Stomach (tissue), 9 donors: ENCODE results near the gene SACS. TPM values are rescaled to one million over a fixed set of nuclear protein-coding genes. Genes with fewer than 3 reads are reported as not detected.

ENCODE experiments used
- DNase-seq, 2 donors: peaks; one replicate each; pipeline versions ENCODE4 v3.0.0 to v3.0.0-alpha.2; 2013 to 2019
- H3K27ac ChIP-seq, 5 donors: fragments of 200-600 bp in 4 of 5; sonication (generic) in 4 of 5; one replicate each; pipeline ENCODE4 v1.5.1; 2013 to 2019; ENCODE audit warnings: mild to moderate bottlenecking in 1 of 5, moderate library complexity in 1 of 5
- H3K27me3 ChIP-seq, 3 donors: fragments of 200-600 bp; sonication (generic); one replicate each; pipeline ENCODE4 v1.5.1; 2017 to 2019; ENCODE audit warnings: mixed run types in 1 of 3
- H3K36me3 ChIP-seq, 4 donors: fragments of 200-600 bp; sonication (generic); 1 replicate in 3 of 4; 2 replicates in 1 of 4; pipeline ENCODE4 v1.5.1; 2016 to 2019
- H3K4me1 ChIP-seq, 4 donors: fragments of 200-600 bp; sonication (generic); one replicate each; pipeline ENCODE4 v1.5.1; 2016 to 2019
- H3K4me3 ChIP-seq, 4 donors: fragments of 200-600 bp; sonication (generic) in 3 of 4; one replicate each; pipeline ENCODE4 v1.5.1; 2016 to 2019; ENCODE audit warnings: mild to moderate bottlenecking in 1 of 4
- H3K9me3 ChIP-seq, 4 donors: fragments of 200-600 bp; sonication (generic); one replicate each; pipeline ENCODE4 v1.5.1; 2016 to 2019
- CTCF ChIP-seq, 7 experiments: fragments of 450-650 bp in 4 of 7; fragments of 200-600 bp in 3 of 7; sonication (generic) in 3 of 7; IDR thresholded peaks; one replicate each; pipeline ENCODE4 v1.5.1; 2016 to 2019; ENCODE audit warnings: antibody characterized with exemption in 7 of 7, control low read depth in 2 of 7, mild to moderate bottlenecking in 1 of 7
- EP300 ChIP-seq: sonication (generic); formaldehyde crosslinking; IDR thresholded peaks from one replicate; pipeline ENCODE4 v1.6.1; 2017; ENCODE audit warnings: antibody characterized with exemption
- POLR2A ChIP-seq, 4 donors: fragments of 450-650 bp; IDR thresholded peaks; one replicate each; pipeline ENCODE4 v1.6.1; 2016; ENCODE audit warnings: antibody characterized with exemption in 4 of 4, control low read depth in 2 of 4, mild to moderate bottlenecking in 1 of 4, moderate library complexity in 1 of 4
- POLR2AphosphoS5 ChIP-seq, 3 donors: sonication (generic); formaldehyde crosslinking; IDR thresholded peaks; one replicate each; pipeline ENCODE4 v1.6.1; 2016; ENCODE audit warnings: antibody characterized with exemption in 3 of 3
- WGBS, 5 donors: extraction: QIAGEN DNeasy Blood & Tissue Kit in 3 of 5; methylation state at CpG; one replicate each; pipeline versions ENCODE4 v1.1.5 to v1.1.7; 2013 to 2018; 5-methylcytosine and 5-hydroxymethylcytosine counted together
- intact Hi-C: fragments of 100-400 bp; cut with DNase I; formaldehyde crosslinking; loops from one replicate; pipeline ENCODE4 v1.15.1; 2023; ENCODE audit warnings: low total_unique reads
- polyA plus RNA-seq, 3 donors: library from polyadenylated mRNA; stranded (reverse); fragments of 200-250 nt; gene quantifications; one replicate each; pipeline ENCODE4 v1.2.3, GENCODE V29; 2013
- total RNA-seq, 5 donors: library from RNA; depleted of rRNA; stranded (reverse); fragments of >200 nt; gene quantifications; one replicate each; pipeline versions ENCODE4 v1.1.0 to v1.2.3, GENCODE V29; 2014 to 2016
- donor health status: healthy with polysubstance abuse.
- donor health status: Bipolar disorder and iron deficiency.
- donor health status: healthy.

Gene SACS
- total and polyA plus RNA-seq, 8 donors = 1.1 to 34.0 (median 4.9) TPM

DNA sequence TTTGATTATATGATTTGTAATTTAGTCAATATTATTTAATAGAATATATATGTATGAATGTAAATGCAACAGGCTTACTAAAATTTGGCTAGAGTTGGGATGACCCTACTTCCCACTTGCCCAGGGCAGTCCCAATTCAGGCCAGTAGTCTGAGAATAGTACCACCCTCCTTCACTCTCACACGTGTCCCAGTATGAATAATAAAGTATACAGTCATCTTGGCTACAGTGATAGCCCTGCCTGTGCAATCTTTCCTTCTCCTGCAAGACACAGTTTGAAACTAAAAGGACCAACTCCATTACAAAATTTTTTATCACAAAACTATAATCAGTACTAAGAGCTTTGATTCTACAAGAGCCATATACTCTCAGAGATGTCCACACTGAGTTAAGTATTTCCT lies 76.2 kb downstream of the SACS start:
- Histone ChIP-seq H3K4me3 (no peak overlapping the region), H3K36me3 (peaks cover 8 to 78% (median 73%) of the 10 kb centered on the region in 4 donors), H3K27ac (no peak overlapping the region), H3K4me1 (no peaks in the 10 kb centered on the region), H3K27me3 (no peaks in the 10 kb centered on the region), H3K9me3 (no peaks in the 10 kb centered on the region)
- no peak for DNase-seq
- TF ChIP-seq POLR2AphosphoS5 (IDR thresholded peaks at IDR 0.05) (no peak), POLR2A (IDR thresholded peaks at IDR 0.05) (no peak), CTCF (IDR thresholded peaks at IDR 0.05) (no peak), EP300 (no peak)
- intact Hi-C loops = no loop called here
- WGBS, 5 donors = 50 to 86% (median 83%) methylated on average over 1 of the region's 1 CpG

DNA sequence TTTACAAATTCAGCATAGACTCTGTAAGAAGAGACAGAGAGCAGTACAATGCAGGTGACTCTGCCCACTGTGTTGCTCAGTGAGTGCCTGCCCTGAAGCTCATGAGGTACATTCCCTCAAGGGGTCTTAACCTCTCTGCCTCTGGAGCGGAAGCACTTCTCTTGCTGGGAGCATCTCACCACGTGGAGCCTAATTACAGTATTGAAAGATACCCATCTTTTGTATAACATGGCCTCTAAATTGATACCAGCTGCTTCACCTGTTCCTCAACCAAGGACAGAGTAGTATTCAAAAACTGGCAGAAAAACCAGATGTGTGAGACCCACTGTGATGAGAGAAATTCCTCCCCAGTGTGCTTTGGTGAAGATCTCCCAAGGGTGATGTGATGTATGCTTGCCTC lies 77.1 kb downstream of the SACS start:
- intact Hi-C loops = no loop called here
- H3K27ac ChIP-seq = no peak overlapping the region
- 75 to 91% (median 86%) methylated on average over 2 of the region's 2 CpGs for WGBS, 5 donors

DNA sequence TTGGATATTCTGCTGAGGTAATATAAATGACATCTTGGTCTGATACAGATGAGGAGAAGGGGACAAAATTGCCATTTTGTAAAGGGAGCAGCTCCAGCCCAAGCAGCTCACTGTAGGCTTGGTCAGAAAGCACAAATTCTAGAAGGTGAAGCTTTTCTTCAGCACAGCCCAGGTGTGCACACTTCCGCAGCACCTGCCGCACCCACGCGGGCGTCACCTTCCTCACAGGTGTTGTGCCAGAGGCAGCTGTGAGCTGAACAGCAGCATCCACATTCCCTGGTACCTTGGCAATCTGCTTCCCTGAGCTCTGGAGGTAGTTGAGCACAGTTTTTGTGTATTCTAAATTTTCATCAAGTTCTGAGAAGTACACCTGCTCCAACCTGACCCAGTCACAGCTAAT lies 79.0 kb downstream of the SACS start:
- no peak for TF ChIP-seq EP300
- no peak for TF ChIP-seq POLR2A (IDR thresholded peaks at IDR 0.05)
- no peak for TF ChIP-seq CTCF (IDR thresholded peaks at IDR 0.05)
- TF ChIP-seq POLR2AphosphoS5 (IDR thresholded peaks at IDR 0.05) = no peak
- Histone ChIP-seq H3K9me3 (no peaks in the 10 kb centered on the region), H3K4me3 (no peak overlapping the region), H3K27ac (no peak overlapping the region), H3K27me3 (no peaks in the 10 kb centered on the region), H3K4me1 (no peaks in the 10 kb centered on the region), H3K36me3 (peaks cover 8 to 74% (median 62%) of the 10 kb centered on the region in 4 donors)
- 85 to 96% (median 92%) methylated on average over 5 of the region's 5 CpGs for WGBS, 5 donors
- DNase-seq = no peak
- intact Hi-C loops = no loop called here

More for the DNA sequence above, 77.1 kb downstream of the SACS start:
- no peak for TF ChIP-seq POLR2A (IDR thresholded peaks at IDR 0.05)
- TF ChIP-seq POLR2AphosphoS5 (IDR thresholded peaks at IDR 0.05) = no peak
- TF ChIP-seq EP300 = no peak
- no peak for TF ChIP-seq CTCF (IDR thresholded peaks at IDR 0.05)
- H3K9me3 ChIP-seq = no peaks in the 10 kb centered on the region
- no peak overlapping the region for H3K4me3 ChIP-seq
- peaks cover 8 to 74% (median 66%) of the 10 kb centered on the region in 4 donors for H3K36me3 ChIP-seq
- no peaks in the 10 kb centered on the region for H3K4me1 ChIP-seq
- no peaks in the 10 kb centered on the region for H3K27me3 ChIP-seq
- no peak for DNase-seq

DNA sequence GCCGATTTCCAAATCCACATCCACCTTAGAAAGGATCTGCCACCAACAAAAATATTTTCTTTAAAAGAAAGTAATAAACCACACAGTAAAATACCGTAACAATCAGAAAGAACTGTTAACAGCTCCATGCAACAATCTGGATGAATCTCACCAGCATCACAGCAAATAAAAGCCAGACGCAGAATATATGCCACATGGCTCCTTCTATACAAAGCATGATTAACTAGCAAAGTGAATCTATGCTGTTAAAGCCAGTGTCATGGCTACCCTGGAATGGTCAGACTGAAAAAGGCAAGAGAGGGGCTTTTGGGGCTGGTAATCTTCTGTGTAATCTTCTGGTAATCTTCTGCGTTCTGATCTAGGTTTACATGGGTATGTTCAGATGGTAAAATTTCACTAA lies 81.3 kb downstream of the SACS start:
- intact Hi-C loops = no loop called here
- H3K36me3 ChIP-seq = peaks cover 8 to 76% (median 49%) of the 10 kb centered on the region in 4 donors

More for the DNA sequence above, 81.3 kb downstream of the SACS start:
- peak in 1 of 2 donors; percentile 12 for DNase-seq
- WGBS, 5 donors = 65 to 83% (median 74%) methylated on average over 4 of the region's 4 CpGs
- no peak overlapping the region for H3K27ac ChIP-seq
- peaks cover 0 to 8% (median 3%) of the 10 kb centered on the region in 4 donors for H3K4me1 ChIP-seq
- no peaks in the 10 kb centered on the region for H3K9me3 ChIP-seq
- H3K4me3 ChIP-seq = no peak overlapping the region
- no peak for TF ChIP-seq POLR2AphosphoS5 (IDR thresholded peaks at IDR 0.05)
- no peak for TF ChIP-seq EP300
- no peak for TF ChIP-seq CTCF (IDR thresholded peaks at IDR 0.05)
- no peak for TF ChIP-seq POLR2A (IDR thresholded peaks at IDR 0.05)
- H3K27me3 ChIP-seq = no peaks in the 10 kb centered on the region
